ENCODE measurements around the gene TNF. TPM values are rescaled to one million over a fixed set of nuclear protein-coding genes. Genes with fewer than 3 reads are reported as not detected.
A peak's percentile ranks its signal among the peaks of the same experiment; 100 is the strongest.

TNF gene
- total RNA-seq, 2 donors from 2014 or later = 0.66 to 1.3 TPM

DNA sequence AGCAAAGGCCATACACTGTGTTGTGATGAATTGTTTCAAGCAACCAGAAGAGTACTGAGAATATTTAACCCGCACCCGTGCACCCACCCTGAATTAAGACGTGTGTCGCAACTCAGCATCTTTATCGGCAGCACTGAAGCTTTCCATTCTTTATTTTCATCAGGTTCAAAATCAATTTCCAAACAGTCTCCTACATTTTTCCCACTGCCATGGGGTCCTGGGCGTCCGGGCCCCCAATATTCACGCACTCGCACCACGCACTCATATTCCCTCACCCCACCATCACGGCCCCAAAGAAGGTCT lies 5.0 kb downstream of the TNF start:
- peak overlapping the region in 1 of 2 donors; percentile 48 for H3K4me3 ChIP-seq
- H3K36me3 ChIP-seq (replicated peaks in 1 of 2; ENCODE audit: insufficient read depth in 1 of 2, low read depth in 2 of 2) = no peaks in the 10 kb centered on the region
- intact Hi-C loops (cut with DNase I) = no loop called here
- WGBS, 2 donors = 29 to 38% methylated on average over 11 of the region's 11 CpGs
- DNase-seq (no peak), ATAC-seq (no peak)
- no peaks in the 10 kb centered on the region for H3K9me3 ChIP-seq
- H3K27ac ChIP-seq = peak overlapping the region in 3 of 4 donors; percentile 56 to 73 (median 62)
- no peaks in the 10 kb centered on the region for H3K27me3 ChIP-seq
- peaks cover 40% of the 10 kb centered on the region for H3K4me1 ChIP-seq
- TF ChIP-seq, protein P1, sequence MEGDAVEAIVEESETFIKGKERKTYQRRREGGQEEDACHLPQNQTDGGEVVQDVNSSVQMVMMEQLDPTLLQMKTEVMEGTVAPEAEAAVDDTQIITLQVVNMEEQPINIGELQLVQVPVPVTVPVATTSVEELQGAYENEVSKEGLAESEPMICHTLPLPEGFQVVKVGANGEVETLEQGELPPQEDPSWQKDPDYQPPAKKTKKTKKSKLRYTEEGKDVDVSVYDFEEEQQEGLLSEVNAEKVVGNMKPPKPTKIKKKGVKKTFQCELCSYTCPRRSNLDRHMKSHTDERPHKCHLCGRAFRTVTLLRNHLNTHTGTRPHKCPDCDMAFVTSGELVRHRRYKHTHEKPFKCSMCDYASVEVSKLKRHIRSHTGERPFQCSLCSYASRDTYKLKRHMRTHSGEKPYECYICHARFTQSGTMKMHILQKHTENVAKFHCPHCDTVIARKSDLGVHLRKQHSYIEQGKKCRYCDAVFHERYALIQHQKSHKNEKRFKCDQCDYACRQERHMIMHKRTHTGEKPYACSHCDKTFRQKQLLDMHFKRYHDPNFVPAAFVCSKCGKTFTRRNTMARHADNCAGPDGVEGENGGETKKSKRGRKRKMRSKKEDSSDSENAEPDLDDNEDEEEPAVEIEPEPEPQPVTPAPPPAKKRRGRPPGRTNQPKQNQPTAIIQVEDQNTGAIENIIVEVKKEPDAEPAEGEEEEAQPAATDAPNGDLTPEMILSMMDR (IDR thresholded peaks at IDR 0.05) = no peak
- TF ChIP-seq POLR2A (IDR thresholded peaks at IDR 0.05) = no peak

DNA sequence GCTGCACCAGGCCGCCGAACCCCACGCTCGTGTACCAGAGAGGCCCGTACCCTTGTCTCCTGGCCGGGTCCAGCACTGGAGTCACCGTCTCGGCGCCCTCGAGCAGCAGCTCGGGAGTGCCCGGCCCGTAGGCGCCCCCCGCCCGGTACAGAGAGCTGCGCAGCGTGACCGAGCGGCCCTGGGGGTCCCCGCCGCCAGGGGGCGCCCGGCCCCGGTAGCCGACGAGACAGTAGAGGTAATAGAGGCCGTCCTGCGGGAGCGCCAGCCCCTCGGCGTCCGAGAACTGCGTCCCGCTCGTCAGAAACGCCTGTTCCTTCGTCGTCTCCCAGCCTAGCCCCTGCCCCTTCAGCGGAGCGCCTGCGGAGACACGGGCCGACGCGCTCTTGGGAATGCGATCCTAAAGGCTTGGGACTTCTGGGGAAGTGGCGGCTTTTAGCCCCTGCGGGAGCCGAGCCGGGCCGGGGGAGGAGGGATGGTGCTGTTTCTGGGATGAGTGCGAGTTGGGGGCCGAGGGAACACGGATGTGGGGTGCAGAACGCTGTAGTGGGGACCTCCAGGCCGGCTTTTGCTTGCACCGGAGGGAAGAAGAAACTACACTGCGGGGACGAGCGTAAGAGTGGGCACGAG lies 5.6 kb downstream of the TNF start:
- peak overlapping the region; percentile 48 to 57 for H3K4me3 ChIP-seq
- DNase-seq (peak; percentile 86 to 90 (median 88)), ATAC-seq (peak; percentile 92)
- H3K27me3 ChIP-seq = no peaks in the 10 kb centered on the region
- WGBS, 2 donors = 0% methylated on average over 22 to 48 of the region's 62 CpGs
- intact Hi-C loops (cut with DNase I) = no loop called here
- peak overlapping the region in 3 of 4 donors; percentile 56 to 73 (median 62) for H3K27ac ChIP-seq
- H3K36me3 ChIP-seq (replicated peaks in 1 of 2; ENCODE audit: insufficient read depth in 1 of 2, low read depth in 2 of 2) = no peaks in the 10 kb centered on the region
- H3K9me3 ChIP-seq = no peaks in the 10 kb centered on the region
- peaks cover 40% of the 10 kb centered on the region for H3K4me1 ChIP-seq
- TF ChIP-seq, protein P1 (IDR thresholded peaks at IDR 0.05) = peak; percentile 88 to 97 (median 94)
- TF ChIP-seq POLR2A (IDR thresholded peaks at IDR 0.05) = peak in 2 of 3 donors; percentile 64 to 65

DNA sequence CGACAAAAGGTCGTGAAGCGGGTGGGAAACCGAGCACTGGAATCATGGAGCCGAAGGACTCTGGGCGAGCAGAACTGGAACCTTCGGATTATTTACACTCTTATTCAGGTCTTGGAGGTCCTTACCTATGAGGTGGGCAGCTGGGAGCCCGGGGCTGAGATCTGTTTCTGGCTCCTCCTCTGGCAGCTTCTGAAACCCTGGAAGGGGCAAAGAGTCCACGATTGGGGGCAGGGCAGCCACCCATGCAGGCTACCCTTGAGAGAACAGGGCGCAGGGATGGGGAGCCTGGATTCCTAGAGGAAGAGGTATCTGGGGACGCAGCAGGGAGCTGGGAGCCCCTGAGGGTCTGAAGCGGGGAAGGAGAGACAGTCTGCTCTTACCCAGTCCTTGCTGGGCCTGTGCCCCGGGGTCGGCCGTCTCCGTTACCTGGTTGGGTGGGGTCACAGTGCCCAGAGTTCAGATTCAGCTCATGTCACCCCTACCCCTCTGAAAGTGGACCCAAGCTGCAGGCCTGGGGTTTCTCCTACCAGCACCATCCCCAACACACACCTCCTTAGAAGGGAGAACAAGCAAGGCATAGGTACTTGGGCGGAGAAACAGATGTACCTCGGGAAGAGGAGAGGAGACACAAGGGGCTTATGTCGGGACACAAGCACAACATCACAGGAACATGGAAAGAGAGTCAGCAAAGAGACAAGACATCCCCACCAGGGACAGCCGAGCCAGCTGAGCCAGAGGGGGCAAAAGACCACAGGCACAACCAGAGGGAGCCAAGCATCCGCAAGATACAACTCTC lies 6.3 kb downstream of the TNF start:
- Histone ChIP-seq H3K27ac (peak overlapping the region in 3 of 4 donors; percentile 56 to 73 (median 62)), H3K27me3 (no peaks in the 10 kb centered on the region), H3K4me1 (peaks cover 40% of the 10 kb centered on the region), H3K4me3 (peak overlapping the region; percentile 48 to 57), H3K9me3 (no peaks in the 10 kb centered on the region), H3K36me3 (replicated peaks in 1 of 2; ENCODE audit: insufficient read depth in 1 of 2, low read depth in 2 of 2) (no peaks in the 10 kb centered on the region)
- intact Hi-C loops (cut with DNase I) = no loop called here
- ATAC-seq (peak; percentile 5), DNase-seq (peak in 1 of 4 donors; percentile 25)
- 16 to 25% methylated on average over 13 to 21 of the region's 21 CpGs for WGBS, 2 donors
- TF ChIP-seq, protein P1 (IDR thresholded peaks at IDR 0.05) = no peak
- TF ChIP-seq POLR2A (IDR thresholded peaks at IDR 0.05) = no peak

DNA sequence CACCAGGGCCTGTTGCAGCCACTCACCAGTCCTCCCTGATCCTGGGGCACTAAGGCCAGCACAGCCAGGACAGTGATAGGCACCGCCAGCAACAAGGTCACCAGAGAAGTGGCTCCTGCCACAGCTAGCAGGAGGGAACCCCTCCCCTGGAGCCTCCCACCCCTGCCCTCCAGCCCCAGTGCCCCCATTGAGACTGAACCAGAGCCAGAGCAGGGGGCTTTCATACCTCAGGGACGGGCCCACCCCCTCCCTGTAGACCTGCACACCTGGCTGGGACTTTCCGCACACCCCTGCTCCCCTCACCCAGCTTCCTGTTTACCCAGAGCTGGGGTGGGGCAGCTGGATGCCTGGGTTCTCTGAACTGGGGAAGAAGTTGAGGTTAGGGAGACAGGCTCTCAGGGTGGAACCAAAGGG lies 6.9 kb downstream of the TNF start, which contains the start of gene LTB:
Gene LTB (minus strand): TSS at position 195 of the 414 bp plus-strand sequence. CDS start 7 bp downstream, at position 188.
- TF ChIP-seq, protein P1 (IDR thresholded peaks at IDR 0.05) = no peak
- TF ChIP-seq POLR2A (IDR thresholded peaks at IDR 0.05) = no peak
- no peaks in the 10 kb centered on the region for H3K9me3 ChIP-seq
- peak within 1 kb of the TSS; percentile 48 to 57 for H3K4me3 ChIP-seq
- H3K27ac ChIP-seq = peak within 1 kb of the TSS in 3 of 4 donors; percentile 56 to 73 (median 62)
- no peaks in the 10 kb centered on the region for H3K36me3 ChIP-seq (replicated peaks in 1 of 2; ENCODE audit: insufficient read depth in 1 of 2, low read depth in 2 of 2)
- WGBS, 2 donors = 64 to 88% methylated on average over 1 to 3 of the region's 3 CpGs
- H3K27me3 ChIP-seq = no peaks in the 10 kb centered on the region
- DNase-seq = no peak
- intact Hi-C loops (cut with DNase I) = no loop called here
- H3K4me1 ChIP-seq = peaks cover 40% of the 10 kb centered on the region
- ATAC-seq = no peak
